ENCODE data around the gene TNRC6C.
"Not testable (repeated sequence)": the region's sequence is repeated elsewhere in the genome, so short reads cannot be mapped to it uniquely, and the experiment has no call there.

TNRC6C gene

DNA sequence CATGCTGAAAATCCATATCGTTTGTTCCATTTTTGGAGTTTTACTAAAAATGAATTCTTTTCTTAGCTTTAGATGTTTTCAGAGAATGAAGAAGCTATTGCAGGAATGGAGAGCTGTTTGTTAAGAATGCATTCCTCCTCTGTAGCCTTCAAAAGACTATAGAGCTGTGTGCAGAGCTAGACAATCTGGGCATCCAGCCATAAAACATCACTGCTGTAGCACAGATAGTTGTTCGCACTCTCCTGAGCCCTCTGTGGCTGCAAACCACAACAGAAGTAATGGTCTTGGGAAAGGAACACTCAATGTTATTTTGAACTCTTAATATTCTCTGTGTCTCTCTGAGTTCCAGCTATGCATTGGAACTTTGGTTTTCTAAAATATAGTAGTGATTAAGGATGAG lies 4.9 kb downstream of the TNRC6C start:
- DNase-seq, result peak; percentile 31

DNA sequence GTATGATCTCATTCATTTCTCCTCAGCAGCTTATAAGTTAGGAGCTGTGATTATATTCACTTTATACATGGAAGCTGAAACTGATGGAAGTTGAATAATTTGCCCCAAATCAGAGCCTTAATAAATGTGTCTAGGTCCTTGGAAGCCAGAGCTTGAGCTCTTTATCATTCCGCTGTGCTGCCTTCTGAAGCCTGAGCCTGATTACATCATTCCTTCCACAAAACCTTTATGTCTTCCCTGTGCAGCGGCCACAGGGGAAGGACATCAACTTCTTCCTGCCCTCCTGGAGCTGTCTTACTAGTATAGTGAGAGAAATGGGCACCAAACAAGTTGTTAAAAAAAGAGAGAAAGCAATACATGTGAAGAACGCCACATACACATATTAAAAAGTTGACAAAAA lies 6.8 kb downstream of the TNRC6C start:
- no peak for DNase-seq

DNA sequence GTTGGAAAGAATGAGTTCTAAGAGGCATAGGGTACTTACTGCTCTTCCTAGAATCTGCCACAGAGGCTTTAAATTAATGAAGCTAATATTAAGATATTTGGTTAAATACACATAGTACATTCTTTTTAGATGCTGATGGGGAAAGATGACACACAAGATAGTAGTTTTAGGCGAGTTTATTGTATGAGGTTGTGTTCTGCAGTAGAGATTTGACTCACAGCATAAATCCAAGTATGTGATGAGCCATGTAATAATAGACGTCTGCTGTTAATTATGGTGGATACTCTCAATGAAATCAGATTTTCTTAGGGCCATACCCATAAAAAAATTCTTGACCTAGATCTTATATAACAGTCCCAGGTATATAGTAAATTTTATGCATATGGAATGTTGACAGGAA lies 8.0 kb downstream of the TNRC6C start:
- no peak for DNase-seq

DNA sequence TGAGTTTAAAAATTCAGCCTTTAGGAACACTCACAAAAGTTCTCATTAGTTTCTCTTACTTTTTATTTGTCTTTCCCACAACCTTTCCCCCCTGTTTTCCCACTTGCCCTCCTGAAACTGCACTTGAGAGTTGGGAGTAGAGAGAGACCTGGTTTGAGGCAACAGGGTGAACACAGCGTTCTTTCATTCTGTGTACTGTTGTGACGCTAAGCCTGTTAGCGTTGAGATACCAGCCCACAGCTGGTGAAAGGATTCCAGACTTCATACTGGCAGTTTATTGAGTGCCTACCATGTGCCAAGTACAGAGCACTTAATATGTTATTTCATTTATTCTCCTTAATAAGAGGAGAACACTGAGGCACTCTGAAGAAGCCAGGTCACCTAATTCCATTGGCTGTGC lies 10.3 kb downstream of the TNRC6C start:
- DNase-seq, result no peak

DNA sequence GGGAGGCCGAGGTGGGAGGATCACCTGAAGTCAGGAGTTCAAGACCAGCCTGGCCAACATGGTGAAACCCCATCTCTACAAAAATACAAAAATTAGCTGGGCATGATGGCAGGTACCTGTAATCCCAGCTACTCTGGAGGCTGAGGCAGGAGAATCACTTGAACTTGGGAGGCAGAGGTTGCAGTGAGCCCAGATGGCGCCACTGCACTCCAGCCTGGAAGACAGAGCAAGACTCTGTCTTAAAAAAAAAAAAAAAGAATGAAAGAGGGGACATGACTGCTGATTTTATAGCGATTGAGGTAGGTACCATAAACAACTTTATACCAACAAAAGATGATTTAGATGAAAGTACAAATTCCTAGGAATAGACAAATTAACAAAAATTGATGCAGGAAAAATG lies 13.8 kb downstream of the TNRC6C start:
- DNase-seq, result not testable (repeated sequence)

DNA sequence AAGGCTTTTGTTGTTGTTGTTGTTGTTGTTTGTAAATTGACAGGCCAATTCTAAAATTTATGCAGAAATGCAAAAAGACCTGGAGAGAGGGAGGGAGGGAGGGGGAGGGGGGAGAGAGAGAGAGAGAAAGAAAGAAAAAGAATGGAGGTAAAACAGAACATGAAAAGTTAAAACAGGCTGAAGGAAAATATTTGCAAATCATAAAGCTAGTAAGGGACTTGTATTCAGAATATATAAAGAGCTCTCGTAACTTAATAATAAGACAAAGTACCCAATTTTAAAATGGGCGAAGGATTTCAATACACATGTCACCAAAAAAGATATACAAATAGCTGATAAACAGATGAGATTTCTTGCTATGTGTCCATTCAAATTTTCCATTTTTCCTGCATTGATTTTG lies 15.4 kb downstream of the TNRC6C start:
- no peak for DNase-seq

DNA sequence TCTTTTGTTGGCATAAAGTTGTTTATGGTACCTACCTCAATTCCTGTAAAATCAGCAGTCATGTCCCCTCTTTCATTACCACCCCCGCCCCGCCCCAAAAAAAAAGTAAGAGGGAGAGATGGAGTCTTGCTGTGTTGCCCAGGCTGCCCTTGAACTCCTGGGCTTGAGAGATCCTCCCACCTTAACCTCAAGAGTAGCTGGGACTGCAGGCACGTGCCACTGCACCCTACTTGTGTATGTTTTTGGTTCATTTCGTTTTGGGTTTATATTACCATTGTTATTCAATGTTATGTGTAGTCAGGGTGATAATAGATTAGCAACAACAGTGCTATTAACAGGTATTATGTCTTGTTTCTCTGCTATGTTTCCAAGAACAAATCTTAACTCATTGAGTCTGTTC lies 15.9 kb downstream of the TNRC6C start:
- no peak for DNase-seq

DNA sequence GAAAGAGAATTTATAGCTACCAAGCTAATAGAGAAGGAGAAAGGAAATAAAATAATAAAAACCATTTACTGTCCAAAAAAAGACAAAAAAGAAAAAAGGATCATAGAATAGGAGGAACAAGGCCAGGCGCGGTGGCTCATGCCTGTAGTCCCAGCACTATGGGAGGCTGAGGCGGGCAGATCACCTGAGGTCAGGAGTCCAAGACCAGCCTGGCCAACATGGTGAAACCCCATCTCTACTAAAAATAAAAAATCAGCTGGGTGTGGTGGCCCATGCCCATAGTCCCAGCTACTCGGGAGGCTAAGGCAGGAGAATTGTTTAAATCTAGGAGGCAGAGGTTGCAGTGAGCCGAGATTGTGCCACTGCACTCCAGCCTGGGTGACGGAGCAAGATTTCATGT lies 23.9 kb downstream of the TNRC6C start:
- not testable (repeated sequence) for DNase-seq

DNA sequence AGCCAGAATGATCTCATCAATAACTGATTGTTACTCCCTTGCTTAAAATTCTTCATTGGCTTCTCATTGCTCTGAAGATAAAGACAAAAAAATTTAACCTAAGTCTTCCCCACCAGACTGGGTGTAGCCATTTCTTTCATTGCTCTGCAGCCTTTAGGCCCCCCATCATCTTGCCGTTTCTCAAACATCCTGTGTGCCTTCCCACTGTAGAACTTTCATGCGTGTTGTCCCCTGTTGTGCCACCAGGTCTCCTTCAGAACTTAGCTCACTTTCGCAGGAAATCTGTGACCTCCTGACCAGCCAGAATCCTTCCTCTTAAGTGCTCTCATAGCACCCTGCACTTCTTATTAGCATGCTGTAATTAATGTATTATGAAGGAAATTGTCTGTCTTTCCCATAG lies 31.8 kb downstream of the TNRC6C start:
- DNase-seq, result no peak

DNA sequence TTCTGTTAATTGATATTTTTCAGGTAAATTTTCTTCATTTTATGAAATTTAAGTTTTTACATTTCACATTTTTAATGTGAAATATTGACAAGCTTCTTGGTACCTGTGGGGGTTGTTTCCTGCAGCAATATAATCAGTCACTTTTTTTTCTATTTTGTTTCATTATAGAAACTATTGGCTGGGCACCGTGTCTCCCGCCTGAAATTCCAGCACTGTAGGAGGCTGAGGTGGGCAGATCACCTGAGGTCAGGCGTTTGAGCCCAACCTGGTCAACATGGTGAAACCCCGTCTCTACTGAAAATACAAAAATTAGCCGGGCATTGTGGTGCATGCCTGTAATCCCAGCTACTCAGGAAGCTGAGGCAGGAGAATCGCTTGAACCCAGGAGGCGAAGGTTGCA lies 35.2 kb downstream of the TNRC6C start:
- DNase-seq, result not testable (repeated sequence)

DNA sequence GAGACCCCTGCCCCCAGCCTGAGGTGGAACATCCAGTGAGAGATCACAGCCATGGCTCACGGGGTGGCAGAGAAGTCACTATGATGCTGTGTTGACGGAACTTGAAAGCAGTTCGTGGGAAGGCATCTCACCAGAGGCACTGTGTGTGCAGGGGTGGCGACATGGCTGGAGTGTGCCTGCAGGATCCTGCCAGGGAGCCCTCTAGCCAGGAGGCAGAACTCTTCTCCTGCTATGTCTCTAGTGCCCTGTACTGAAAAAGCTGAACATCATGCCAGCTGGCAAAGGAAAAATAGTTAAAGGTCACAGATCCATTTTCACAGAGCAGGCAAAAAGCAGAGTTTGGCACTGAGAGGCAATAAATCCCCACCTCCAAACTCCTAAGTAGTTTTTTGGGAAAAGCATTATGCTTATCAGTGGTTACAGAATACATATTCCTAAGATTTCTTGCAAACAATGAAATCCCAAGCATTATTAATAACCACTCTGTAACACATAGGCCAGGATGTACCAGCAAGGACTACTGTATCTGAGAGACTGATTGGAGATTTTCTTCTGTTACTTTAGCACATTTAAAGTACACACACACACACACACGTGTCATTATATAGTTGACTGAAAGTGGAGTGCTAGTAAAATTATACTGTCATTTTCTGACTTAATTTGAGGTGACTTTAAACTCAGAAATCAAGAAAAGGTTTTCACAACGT lies 36.8 kb downstream of the TNRC6C start:
- DNase-seq, result no peak

DNA sequence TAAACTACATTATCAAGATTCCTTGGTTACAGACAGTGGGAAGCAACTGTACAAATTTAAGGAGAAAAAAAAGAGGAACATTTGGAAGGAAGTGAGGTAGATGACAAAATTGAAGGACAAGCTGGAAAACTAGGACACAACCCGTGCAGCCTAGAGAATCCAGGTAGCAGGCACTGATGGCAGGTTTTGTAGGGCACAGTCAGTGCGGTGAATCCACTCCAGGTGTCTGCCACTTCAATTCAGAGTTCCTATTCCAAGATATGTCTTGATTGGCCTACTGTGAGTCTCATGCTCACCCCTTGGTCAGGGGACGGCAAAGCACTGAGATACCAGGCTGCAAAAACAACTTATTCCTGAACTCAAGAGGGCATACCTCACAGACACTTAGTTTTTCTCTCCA lies 37.8 kb downstream of the TNRC6C start:
- no peak for DNase-seq

DNA sequence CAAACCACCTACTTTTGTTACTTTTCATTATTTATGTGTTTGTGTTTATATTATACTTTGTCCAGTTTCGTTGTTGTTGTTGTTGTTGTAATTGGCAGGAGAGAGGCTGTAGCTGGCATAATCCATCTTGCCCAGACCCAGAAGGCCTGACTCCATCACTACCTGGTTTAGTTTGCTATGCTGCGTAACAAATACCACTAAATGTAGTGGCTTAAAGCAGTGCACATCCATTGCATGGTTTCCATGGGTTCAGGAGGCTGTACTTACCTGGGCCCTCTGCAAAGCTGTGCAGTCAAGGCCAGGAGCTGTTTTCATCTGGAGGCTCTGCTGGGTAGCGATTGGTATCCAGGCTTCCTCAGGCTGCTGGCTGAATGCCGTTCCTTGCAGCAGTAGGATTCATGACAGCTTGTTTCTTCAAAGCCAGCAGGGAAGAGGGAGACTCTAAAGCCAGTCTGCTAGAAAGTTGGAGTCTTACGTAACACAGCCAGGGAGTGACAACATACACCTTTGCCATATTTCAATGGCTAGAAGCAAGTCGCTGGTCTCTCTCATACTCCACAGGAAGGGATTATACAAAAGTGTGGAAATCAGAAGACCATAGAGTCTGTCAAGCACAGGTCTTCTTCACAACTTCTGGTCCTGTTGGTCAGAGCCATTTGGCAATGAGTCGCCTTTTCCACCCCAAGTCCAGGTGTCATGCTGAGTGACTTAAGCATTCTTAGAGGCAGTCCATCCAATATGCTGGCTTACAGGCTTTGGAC lies 41.1 kb downstream of the TNRC6C start:
- no peak for DNase-seq

DNA sequence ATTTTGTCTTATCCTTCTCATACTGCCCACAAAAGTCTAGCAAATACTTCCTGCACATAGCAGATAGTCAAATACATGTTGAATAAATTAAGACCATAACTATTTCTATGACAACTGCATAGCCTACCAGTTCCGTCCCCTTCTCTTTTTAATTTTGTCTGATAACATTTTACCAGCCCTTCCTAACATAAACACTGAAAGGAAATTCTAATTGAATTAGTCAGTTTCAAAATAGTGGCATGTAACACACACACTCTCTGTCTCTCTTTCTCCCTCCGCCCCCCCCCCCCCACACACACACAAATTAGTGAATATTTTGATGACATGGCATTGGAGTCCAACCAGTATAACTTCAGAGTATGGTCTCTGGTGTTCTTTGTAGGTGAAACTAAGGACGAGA lies 41.8 kb downstream of the TNRC6C start:
- no peak for DNase-seq

DNA sequence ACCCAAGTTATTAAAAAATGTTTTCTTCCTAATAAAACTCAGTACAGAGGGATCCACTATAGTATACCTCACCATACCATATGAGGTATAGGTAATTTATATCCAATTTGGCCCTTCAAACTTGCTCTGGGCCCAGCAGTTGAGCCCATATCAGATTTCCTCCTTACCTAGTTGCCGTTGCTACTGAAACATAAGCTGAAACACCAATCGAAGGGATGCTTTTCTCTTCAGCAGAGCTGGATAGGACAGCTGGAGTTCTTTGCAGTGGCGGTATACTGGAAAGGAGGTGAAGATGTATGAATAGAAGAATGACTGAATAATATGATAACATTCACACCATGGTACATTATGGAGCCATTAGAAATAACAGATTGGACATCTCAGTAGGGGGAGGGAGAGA lies 42.7 kb downstream of the TNRC6C start:
- no peak for DNase-seq

DNA sequence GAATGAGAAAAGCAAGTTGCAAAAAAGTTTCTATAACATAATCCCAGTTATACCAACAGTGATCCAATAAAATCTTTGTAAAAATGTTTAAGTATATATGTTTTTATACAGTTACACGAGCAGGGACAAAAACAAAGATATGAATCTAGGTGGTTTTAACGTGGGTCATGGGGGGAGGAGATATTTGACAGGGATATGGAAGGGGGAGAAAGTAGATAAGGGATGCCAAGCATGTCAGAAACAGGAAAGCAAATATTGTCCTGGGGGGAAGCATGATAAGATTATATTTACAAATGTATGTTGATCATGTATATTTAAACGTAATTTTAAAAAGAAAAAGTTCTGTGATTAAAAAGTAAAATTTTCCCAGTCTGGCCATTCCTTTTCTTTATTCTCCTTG lies 43.1 kb downstream of the TNRC6C start:
- no peak for DNase-seq

DNA sequence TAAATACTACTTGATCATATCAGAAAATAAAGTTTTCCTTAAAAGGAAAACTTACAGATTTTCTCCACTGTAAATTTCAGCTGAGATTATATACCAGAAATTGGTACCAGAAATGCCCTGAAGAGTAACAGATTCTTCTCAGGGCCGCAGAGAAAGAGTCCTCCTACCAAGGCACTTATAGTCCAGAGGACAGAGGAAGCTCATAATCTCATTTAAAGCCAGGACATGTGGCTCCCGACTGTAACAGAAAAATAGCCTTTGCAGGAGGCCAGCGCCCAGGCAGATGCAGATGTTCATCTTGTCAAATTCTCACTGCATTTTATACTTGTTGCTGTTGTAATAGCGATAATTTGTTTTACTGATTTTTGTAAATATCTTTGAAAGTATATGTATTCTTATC lies 43.7 kb downstream of the TNRC6C start:
- DNase-seq, result no peak

DNA sequence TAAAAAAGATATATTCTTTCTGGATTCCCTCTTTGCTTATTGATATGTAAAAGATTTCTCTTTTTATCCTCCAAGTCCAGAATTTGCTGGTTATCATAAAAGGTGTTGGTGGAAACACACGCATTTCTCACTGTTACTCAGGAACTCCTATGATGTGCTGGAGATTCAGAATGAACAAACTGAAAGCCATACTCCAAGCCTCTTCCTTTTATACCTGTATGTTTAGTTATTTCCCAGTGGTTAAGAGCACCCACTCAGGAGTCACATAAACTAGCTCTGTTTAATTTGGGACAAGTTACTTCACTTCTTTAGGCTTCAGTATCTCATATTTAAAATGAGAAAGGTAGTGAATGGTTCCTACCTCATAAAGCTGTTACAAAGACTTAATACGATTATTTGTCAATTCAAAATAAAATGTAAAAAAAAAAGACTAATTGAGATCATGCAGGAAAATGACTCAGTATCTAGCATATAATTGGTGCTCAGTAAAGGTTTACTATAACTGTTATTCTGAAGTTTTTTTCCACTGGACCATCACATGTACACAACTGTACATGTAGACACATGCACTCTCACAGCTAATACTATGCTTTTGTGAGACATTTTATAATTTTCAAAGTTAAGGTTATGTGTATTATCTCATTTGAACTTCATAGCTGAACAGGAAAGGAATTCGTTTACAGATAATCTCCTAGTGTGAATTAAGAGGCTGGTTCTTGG lies 47.1 kb downstream of the TNRC6C start:
- no peak for DNase-seq

DNA sequence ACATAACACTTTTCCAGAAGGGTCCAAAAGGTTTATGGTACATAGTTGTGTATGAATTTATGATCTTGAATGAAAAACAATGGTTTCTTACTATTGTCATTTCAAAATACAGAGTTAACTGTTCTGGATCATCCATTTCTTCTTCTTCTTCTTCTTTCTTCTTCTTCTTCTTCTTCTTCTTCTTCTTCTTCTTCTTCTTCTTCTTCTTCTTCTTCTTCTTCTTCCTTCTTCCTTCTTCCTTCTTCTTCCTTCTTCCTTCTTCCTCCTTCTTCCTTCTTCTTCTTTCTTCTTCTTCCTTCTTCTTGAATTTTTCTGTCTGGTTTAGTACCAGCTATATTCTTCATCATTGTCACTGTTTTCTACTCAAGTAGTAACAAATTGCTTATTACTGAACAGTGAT lies 47.8 kb downstream of the TNRC6C start:
- no peak for DNase-seq

DNA sequence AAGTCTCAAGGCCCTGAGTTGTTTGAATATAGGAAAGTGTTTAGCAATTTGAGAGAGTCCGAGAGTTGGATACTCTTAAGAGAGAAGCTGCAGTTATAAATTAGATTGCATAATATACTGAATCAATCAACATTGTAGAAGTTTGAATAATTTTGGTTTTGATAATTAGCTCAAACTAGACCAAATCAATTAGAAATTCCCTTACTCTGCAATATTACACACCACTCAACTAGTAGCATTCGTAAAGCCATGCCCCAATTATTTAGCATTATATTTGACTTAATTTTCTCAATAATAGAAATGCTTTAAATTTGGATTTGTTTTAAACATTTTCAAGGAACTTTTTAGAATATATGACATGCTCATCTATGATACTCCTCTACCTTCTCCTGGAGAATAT lies 49.1 kb downstream of the TNRC6C start:
- no peak for DNase-seq

DNA sequence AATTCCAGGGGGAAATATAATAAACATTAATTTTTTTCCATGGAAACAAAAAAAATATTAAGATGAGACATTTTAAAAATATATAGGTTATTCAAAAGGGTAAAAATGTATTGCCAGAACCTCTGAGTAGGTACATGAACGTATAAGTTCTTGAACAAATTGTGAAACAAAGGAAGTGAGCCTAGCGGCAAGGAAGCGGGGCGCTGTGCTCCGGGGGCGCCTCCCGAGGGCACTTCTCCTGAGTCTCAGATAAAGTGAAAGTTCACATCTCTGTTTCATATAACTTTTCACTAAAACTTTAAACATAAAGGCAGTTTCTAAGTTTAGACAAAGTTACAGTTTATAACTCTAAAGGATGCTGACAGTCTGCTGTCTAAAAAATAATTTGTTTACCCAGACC lies 52.3 kb downstream of the TNRC6C start:
- DNase-seq, result no peak

DNA sequence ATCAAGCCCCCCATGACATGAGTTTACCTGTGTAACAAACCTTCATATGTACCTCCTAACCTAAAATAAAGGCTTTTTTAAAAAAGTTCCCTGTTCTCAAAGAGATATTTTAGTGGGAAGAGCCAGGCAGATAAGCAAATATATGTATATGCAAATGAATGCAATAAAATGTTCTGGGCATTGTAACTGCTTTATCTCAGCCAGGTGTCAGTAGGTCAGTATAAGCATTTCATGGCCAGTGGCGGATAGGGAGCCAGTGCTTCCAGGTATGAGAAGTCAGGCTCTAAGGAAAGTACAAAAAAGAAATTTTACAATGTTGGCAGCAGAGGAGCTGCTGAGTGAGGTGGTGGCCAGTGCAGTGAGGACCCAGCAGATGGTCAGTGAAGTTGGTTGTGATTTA lies 53.9 kb downstream of the TNRC6C start:
- DNase-seq, result peak; percentile 82

DNA sequence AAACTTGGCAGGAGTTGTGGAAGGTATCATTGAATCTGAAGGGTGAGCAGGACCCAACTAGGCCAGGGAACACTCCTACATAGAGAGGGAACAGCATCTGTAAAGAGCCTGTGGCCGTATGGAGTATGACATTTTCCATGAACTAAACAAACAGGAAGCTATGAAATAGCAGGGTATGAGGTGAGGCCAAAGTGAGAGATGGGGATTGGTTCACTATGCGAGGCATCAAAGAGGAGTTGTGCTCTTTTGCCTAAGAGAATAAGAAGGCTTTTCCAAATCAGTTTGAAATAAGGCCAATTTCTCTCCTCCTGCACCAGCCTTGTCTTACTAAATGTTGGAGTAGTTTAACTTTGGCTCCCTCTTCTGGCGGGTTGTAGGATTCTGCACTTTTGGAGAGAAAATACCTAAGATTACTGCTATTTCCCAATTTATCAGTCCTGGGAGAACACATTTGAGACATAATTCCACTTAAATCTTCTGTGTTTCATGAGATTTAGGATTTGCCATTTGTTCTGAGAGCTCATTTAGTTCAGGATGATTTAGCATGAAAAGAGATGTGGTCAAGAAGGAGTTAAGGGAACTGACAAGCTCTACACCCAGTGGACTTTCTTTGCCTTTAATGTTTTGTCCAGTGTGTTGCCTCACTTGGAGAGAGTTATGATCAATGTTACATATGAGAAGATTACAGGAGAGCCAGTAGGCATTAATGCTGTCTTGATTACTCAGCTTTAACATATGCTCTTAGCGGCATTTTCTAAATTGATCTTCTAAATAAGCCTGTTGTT lies 55.4 kb downstream of the TNRC6C start:
- DNase-seq, result peak; percentile 43

Measured in NCI-H526 treated with DMSO at 0.1 percent for 48 hours (cell line).